HG02870 (cell line): Measurements from ENCODE around the gene ITPR1.

Experiments
- ATAC-seq: cut with Tn5 transposase; IDR thresholded peaks from one replicate; pipeline ENCODE4 v1.9.1; 2021; ENCODE audit warnings: mild to moderate bottlenecking, moderate library complexity; ENCODE audit not compliant: unreplicated experiment

ITPR1 gene

DNA sequence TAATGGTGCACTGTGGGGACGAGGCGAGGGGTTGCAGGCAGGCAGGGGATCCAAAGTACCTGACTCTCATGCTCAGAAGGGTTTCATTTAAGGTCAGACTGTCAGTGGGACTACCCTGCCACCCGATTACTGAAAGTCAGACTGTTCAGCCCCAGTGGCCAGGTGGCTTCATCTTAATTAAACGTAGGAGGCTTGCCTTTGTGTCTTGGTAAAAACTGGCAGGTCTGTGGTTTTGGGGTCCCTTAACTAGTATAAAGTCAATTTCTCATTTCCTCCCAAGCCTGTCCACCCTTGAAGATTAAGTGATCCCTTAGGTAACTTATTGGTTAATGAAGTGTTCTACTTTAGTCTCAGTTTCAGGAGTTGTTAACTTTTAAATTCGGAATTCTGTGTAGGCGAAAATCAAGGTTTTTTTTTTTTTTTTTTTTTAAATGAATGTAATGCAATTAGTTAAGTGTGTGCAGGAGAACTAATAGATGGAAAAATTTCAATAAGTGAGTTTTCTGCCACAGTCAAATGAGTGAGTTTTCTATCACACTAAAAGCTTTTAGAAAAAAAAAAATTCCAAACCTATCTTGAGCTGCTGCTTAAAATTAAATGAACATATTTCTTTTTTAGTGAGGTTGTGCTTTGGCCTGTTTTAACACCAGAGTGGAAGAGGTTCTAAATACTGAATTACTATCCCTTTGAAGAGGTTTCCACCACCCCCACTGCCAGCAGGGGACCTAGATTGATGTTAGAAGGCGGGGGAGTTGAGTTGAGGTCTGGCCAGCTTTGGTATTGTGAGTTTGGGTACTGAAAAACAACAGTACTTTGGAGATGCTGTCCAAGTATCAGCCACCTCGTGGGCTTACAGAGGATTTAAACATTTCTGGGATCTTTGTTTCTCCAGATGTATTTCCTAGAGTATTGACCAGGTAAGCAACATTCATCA is 15.2 kb downstream of the ITPR1 start:
- peak; percentile 54 for ATAC-seq

DNA sequence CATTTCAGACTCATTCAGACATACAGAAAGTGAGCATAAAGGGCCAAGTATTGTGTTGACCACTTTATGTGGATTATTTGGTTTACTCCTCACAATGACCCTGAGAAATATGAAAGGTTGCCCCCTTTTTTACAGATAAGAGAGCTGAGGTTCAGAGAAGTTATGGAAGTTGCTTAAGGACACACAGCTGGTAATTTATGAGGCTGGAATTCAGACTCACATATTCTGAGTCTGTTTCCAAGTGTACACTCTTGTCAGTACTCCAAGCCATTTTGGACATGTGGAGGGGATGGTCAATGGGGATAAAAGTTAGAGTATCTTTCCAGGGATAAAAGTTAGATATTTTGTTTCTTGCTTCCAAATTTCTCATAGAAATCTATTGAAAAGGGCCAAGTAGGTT is 15.9 kb downstream of the ITPR1 start:
- no peak for ATAC-seq

- no peak for ATAC-seq
Observed at GRCh38 chr3:4509983-4510755, 17.0 kb downstream of the ITPR1 start.

DNA sequence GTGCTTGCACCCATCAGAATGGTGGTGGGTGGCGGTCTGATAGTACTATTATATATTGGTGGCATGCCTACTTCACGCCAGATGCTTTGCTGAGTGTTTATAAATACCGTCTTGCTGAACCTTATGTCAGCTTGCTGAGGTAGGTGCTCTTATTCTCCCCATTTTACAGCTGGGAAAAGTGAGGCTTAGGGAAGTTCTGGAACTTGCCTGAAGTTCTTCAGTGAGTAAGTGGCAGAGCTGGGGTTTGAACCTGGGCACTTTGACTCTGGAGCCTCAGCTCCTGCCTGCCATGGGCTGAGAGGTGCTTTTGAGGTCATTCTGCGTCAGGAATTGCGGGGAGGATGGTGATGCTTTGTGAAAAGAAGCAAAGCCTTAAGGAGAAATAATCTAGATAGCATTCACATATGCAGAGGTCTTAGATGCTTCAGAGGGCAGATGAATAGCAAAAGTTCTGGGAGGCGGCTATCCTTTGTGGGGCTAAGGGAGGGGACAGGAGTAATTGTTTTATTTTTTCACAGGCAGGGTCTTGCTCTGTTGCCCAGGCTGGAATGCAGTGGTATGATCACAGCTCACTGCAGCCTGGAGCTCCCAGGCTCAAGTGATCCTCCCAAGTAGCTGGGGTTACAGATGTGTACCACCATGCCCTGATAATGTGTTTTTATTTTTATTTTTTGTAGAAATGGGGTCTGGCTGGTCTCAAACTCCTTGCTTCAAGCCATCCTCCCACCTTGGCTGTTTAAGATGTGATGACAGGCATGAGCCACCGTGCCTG is 18.5 kb downstream of the ITPR1 start:
- no peak for ATAC-seq

- ATAC-seq = no peak
Observed at GRCh38 chr3:4512895-4513616, 19.9 kb downstream of the ITPR1 start.

- no peak for ATAC-seq
Observed at GRCh38 chr3:4514321-4514720, 21.2 kb downstream of the ITPR1 start.

- ATAC-seq = no peak
Observed at GRCh38 chr3:4514916-4515315, 21.8 kb downstream of the ITPR1 start.

GRCh38 chr3:4515916-4516579 is 22.9 kb downstream of the ITPR1 start:
- no peak for ATAC-seq

DNA sequence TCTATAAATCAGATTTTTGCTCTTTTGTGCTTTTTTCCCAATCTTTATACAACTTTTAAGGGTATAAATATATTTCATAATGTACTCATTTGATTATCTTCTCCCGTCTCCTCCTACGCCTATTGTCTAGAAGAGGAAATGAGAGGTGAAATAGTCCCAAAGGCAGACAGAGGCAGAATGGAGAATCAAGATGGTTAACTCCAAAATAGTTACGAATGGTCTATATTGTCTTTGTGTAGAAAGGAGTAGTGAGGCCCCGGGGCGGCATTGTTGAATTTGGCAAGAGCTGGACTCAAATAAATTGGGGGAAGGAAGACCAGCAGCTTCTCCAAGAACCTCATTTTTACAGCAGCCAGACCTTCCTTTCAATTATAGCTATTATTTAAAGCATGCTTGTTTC is 23.9 kb downstream of the ITPR1 start:
- no peak for ATAC-seq

DNA sequence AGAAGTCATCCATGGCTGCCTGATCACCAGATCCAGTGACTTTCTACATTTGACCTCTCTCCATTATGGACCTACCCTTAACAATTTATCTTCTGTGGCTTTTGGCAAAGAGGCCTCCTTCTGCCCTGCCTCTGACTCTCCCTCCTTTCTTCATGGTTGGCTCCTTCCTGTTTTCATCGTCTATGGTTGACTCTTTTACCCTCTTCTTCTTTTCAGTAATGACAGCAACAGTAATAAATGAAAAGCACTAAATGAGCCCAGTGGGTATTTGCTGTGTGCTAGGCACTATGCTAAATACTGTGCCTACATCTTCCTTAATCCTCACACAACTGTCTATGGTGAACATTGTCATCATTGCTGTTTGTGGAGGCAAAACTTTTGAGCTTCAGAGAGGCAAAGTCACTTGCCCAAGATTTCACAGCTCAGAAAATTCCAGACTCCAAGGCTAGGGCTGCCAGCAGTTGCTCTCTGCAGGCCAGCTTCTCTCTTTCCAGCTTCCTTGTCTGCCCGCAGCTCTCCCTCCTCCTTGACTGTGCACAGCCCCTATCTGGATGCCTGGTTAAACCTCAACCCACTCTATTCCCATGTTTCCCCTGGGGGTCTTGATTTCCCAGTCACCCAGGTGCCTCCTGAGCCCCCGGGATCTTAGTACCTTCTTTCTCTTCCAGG is 24.6 kb downstream of the ITPR1 start:
- no peak for ATAC-seq

DNA sequence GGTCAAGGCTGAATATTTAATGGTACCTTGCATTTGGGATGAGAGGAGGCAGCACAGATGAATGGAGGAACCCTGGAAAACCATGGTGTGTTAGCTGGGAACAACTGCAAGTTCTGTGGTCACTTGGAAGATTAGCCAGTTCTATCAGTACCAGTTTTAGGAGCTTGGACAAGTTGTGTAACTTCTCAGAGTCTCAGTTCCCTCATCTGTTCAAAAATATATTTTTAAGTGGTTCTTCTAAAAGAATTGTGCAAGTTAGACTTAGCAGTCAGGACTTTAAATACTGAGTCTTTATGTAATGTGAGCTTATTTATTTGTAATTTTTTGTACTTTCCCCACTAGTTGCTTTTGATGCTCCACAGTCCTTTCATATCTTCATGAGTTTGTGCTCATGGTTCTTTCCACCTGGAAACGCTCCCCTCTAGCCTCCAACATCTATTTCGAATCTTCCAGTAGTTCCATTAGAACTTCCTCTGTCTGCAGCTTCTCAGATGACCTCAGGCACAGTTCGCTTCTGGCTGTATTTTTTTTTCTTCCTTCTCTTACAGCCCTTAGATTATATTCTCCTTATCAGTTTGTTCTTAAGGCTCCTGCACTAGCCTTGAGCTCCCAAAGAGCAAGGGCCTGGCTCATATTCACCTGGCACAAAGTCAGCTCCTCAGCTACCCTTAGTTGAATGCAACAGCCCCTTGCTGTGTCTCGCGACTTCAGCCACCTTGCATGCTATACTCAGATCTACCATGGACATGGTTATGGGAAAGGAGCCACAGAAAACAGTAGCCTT is 27.1 kb downstream of the ITPR1 start:
- ATAC-seq = no peak

- no peak for ATAC-seq
Observed at GRCh38 chr3:4522947-4523346, 29.8 kb downstream of the ITPR1 start.

DNA sequence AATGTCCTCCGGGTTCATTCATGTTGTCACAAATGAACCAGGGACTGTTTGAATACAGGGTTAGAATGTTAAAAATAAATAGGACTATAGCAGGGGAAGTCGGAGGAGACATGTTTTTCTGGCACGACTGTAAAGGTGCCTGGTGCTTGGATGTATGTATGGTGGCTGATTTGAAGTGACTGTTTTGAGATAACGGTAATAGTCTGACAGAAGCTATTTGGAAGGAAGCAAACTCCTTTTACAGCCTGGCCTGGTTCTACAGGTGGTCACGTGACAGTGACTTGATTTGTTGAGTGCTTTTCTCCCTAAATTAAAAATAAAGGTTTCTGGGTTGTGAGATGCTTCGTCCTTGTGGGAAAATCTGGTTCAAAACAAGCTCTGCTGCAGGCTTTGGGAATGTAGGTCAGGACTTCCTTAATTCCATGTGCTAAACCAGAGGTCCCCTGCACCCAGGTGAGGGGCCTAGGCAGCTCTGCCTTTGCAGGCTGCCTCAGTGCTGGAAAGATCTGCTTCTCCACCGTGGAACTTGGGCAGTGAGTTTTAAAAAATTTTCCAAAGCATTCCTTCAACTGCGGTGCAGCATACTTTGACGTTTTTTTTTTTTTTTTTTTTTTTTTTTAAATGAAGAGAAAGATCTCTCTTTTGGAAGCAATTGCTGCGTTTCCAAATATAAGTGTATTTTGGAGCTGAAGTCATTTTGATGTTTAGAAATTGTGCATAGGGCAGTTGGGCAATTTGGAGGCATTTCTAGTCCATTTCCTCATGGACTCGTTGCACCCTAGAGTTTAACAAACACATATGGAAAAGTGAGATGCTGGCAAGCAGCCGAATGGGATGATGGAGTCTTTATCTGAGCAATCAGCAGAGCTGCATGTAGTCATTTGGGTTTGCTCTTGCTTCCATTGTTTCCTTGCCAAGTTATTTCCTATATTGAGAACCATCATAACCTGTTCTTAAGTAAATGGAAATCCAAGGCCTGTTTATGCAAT is 30.9 kb downstream of the ITPR1 start:
- ATAC-seq = no peak

DNA sequence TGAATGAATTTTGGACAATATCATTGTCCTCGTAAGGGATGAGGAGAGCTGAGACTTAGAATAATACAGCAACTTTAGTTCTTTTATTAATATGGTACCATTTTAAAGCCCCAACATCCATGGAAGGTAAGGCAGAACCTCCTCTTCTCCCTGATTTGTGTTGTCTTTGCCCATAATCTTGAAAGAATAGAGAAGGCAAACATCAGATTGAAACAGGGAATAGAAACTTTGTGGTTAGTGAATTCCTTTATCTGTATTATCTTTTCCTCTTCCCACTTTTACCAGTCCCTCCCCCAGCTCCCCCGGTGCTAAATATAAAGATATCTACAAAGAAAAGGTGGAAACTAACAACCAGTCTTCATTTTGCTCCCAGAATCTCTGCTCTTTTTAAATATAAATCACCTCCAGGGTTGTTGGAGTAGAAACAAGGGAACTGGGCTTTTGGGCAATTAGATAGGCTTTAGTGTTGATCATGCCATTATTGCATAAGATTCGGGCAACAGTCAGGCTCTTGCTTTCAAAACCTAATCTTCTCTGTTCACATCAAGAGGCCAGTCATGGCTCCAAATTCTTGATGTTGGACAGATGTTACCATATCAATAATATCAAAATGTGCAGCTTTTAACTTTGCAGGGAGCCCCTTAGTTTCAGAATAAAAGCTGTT is 32.5 kb downstream of the ITPR1 start:
- no peak for ATAC-seq

DNA sequence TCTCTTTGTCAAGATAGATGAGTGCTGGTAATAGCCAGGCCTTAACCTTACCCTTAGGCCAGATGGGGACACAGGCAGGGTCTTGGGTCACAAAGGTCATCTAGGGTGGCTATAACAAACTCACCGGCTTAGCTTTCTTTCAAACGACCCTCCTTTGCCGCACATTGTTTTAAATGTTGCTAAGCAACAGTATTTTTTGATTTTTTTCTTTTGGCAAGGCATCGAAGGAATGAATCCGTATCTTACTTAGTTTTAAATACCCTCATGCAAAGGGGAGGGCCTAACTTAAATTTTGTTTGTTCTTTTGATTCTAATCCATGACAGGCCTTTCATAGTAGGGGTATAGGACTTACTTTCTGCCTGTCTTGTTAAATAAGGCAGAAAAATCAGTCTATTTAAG is 35.2 kb downstream of the ITPR1 start:
- no peak for ATAC-seq

DNA sequence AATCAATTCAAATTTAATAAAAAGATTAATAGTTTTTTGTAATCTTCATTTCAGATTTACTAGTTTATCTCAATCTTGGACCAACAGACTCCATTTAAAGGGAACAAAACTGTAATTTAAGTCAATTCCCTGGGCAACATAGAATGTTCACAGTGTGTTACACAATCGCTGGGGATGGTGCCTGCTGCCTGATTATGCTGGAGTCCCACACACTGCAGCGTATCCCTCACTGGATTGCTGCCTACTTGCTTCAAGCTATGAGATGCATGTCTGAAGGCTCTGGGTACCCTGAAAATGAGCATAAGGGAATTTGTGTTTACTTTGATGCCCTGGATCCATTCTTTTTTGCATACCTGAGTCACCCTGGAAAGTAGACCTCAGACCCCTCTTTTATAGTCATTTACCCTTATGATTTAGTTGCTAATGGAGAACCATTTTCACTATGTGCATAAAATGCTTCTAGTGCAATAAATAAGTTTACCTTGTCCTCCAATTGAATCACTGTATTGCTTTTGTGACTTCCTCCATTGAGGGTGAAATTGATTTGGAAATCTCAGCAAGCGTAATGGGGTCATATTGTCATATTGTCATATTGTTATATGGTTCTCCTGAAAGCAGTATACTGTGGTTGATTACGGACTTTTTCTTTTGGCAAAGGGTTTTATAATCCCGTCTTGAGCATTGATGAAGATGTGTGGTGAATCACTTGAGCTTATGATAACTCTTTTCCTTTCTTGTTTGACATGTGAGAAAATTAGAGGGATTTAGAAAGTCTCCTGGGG is 35.9 kb downstream of the ITPR1 start:
- ATAC-seq = no peak
